ENCODE measurements around the gene SUSD4. TPM values are rescaled to one million over a fixed set of nuclear protein-coding genes. Genes with fewer than 3 reads are reported as not detected.

SUSD4 gene
- polyA plus RNA-seq, 4 donors: 0.27 to 1.5 (median 0.61) TPM; not detected in 1

DNA sequence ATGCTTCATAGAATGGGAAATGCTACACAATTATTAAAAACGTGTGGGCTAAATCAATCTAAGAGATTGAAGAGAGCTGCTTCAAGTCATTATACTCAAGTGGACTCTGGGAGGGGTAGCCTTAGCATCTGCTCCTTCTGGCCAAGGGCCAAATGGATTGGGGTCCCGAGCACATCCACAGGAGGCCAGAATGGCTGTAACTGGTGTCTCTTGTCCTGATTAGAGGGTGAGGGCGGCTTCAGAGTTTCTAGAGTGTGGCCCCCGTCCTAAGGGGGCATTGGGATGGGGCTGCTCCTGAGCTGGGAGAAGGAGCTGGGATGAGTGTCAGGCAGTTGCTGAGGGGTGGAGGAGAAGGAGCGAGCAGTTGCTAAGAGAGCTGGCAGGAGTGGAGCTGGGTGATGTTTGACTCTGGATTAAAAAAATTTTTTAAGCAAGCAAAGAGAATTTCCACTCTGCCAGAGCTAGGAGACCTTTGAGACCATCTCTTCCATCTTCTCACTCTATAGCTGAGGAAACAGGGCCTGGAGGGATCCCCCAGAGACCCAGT lies 149.6 kb downstream of the SUSD4 start:
- DNase-seq (no peak), FAIRE-seq (no peak)
- no peak overlapping the region for H3K4me3 ChIP-seq (ENCODE audit: low read depth in 1 of 3, low read length in 3 of 3)
- no peaks in the 10 kb centered on the region for H3K4me1 ChIP-seq (ENCODE audit: control insufficient read depth in 3 of 3, insufficient read depth in 2 of 3, low read depth in 1 of 3, low read length in 2 of 3)
- peaks cover 0 to 11% of the 10 kb centered on the region in 2 donors for H3K9me3 ChIP-seq (ENCODE audit: control insufficient read depth in 2 of 2, insufficient read depth in 1 of 2, low read depth in 1 of 2, low read length in 1 of 2)
- H3K27me3 ChIP-seq (ENCODE audit: control insufficient read depth in 3 of 3, insufficient read depth in 3 of 3, low read length in 3 of 3): no peaks in the 10 kb centered on the region
- no peak overlapping the region for H3K27ac ChIP-seq (ENCODE audit: low read depth in 1 of 3, low read length in 2 of 3)
- 65 to 83% (median 77%) methylated on average over 5 of the region's 5 CpGs for WGBS, 3 donors
- H3K36me3 ChIP-seq (ENCODE audit: control insufficient read depth in 3 of 3, insufficient read depth in 2 of 3, low read depth in 1 of 3, low read length in 3 of 3): no peaks in the 10 kb centered on the region

DNA sequence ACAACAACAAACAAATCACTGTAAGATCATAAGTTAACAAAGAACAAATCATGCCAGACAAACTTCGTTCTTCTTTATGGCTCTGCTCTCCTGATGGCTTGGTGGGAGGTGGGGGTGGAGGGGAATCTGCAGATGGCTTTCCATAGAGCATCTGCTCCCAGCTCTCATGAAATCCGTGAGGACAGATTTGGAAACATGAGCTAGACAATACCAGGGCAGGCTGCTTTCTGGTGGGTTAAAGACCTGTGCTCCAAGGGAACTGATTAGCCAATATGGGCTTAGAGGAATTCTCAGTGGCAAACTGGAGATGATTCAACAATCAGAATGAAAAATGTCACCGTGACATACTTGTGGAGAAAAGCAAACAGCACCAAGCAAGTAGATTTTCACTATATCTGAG lies 151.5 kb downstream of the SUSD4 start:
- DNase-seq: no peak
- no peak for FAIRE-seq
- H3K4me1 ChIP-seq (ENCODE audit: control insufficient read depth in 3 of 3, insufficient read depth in 2 of 3, low read depth in 1 of 3, low read length in 2 of 3): no peaks in the 10 kb centered on the region
- no peak overlapping the region for H3K27ac ChIP-seq (ENCODE audit: low read depth in 1 of 3, low read length in 2 of 3)
- H3K27me3 ChIP-seq (ENCODE audit: control insufficient read depth in 3 of 3, insufficient read depth in 3 of 3, low read length in 3 of 3): no peaks in the 10 kb centered on the region
- H3K36me3 ChIP-seq (ENCODE audit: control insufficient read depth in 3 of 3, insufficient read depth in 2 of 3, low read depth in 1 of 3, low read length in 3 of 3): no peaks in the 10 kb centered on the region
- WGBS, 3 donors: 56 to 68% (median 60%) methylated on average over 3 of the region's 3 CpGs
- H3K4me3 ChIP-seq (ENCODE audit: low read depth in 1 of 3, low read length in 3 of 3): no peak overlapping the region
- H3K9me3 ChIP-seq (ENCODE audit: control insufficient read depth in 2 of 2, insufficient read depth in 1 of 2, low read depth in 1 of 2, low read length in 1 of 2): no peaks in the 10 kb centered on the region

GRCh38 chr1:223211323-223211985 lies 152.5 kb downstream of the SUSD4 start:
- no peaks in the 10 kb centered on the region for H3K9me3 ChIP-seq (ENCODE audit: control insufficient read depth in 2 of 2, insufficient read depth in 1 of 2, low read depth in 1 of 2, low read length in 1 of 2)
- no peak for FAIRE-seq
- 86 to 87% (median 87%) methylated on average over 5 of the region's 5 CpGs for WGBS, 3 donors
- no peaks in the 10 kb centered on the region for H3K36me3 ChIP-seq (ENCODE audit: control insufficient read depth in 3 of 3, insufficient read depth in 2 of 3, low read depth in 1 of 3, low read length in 3 of 3)
- no peak overlapping the region for H3K27ac ChIP-seq (ENCODE audit: low read depth in 1 of 3, low read length in 2 of 3)
- H3K4me1 ChIP-seq (ENCODE audit: control insufficient read depth in 3 of 3, insufficient read depth in 2 of 3, low read depth in 1 of 3, low read length in 2 of 3): no peaks in the 10 kb centered on the region
- H3K4me3 ChIP-seq (ENCODE audit: low read depth in 1 of 3, low read length in 3 of 3): no peak overlapping the region
- DNase-seq: no peak
- no peaks in the 10 kb centered on the region for H3K27me3 ChIP-seq (ENCODE audit: control insufficient read depth in 3 of 3, insufficient read depth in 3 of 3, low read length in 3 of 3)

DNA sequence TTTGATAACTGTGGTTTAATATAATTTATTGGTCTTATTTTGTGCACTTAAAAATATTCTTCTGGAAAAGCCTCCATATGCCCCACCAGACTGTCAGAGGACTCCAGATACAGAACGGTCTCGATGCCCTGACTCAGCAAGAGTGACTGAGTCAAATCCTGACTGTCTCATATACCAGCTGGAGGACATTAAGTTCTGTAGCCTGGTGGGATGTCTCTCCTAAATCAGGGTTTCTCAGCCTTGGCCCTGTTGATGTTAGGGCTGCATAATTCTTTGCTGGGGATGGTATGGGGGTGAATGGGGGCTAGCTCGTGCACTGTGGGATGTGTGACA lies 153.2 kb downstream of the SUSD4 start:
- WGBS, 3 donors: 67 to 88% (median 76%) methylated on average over 3 of the region's 3 CpGs
- no peak for FAIRE-seq
- no peaks in the 10 kb centered on the region for H3K9me3 ChIP-seq (ENCODE audit: control insufficient read depth in 2 of 2, insufficient read depth in 1 of 2, low read depth in 1 of 2, low read length in 1 of 2)
- DNase-seq: no peak
- H3K4me1 ChIP-seq (ENCODE audit: control insufficient read depth in 3 of 3, insufficient read depth in 2 of 3, low read depth in 1 of 3, low read length in 2 of 3): no peaks in the 10 kb centered on the region
- no peak overlapping the region for H3K27ac ChIP-seq (ENCODE audit: low read depth in 1 of 3, low read length in 2 of 3)
- no peak overlapping the region for H3K4me3 ChIP-seq (ENCODE audit: low read depth in 1 of 3, low read length in 3 of 3)
- no peaks in the 10 kb centered on the region for H3K36me3 ChIP-seq (ENCODE audit: control insufficient read depth in 3 of 3, insufficient read depth in 2 of 3, low read depth in 1 of 3, low read length in 3 of 3)
- no peaks in the 10 kb centered on the region for H3K27me3 ChIP-seq (ENCODE audit: control insufficient read depth in 3 of 3, insufficient read depth in 3 of 3, low read length in 3 of 3)

DNA sequence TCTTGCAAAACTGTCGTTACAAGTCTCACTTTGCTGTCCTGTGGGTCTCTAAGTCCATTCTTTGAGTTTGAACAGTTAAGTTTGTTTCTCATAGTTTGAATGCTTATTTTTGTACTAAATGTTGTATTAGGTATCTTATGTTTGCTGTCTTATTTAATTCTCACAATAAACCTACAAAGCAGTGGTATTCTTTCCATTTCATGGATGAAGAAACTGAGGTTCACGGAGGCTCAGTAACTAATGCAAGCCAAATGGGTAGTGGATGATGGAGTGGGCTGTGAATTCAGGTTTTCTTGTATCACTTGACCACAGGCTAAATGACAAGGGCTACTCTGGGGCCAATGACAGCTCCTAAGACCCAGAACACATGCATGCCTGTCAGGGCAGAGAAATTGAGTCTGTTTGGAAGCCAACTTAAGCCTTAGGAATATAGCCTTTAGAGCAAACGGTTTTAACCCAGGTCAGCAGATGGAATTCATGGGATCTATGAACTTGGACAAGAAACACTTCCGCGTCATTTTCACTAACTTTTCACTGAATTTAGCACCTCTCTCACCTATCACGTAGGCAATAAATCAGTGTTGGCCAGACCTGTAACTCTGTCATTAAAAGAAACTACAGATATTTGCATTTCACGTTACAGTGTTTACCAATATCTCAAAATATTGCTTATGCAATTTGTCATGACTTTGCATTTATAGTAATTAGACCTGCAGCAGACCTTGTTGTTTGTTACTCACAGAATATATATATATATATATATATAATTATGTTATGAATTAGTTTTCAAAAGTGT lies 153.8 kb downstream of the SUSD4 start:
- DNase-seq (no peak), FAIRE-seq (no peak)
- no peaks in the 10 kb centered on the region for H3K36me3 ChIP-seq (ENCODE audit: control insufficient read depth in 3 of 3, insufficient read depth in 2 of 3, low read depth in 1 of 3, low read length in 3 of 3)
- no peaks in the 10 kb centered on the region for H3K9me3 ChIP-seq (ENCODE audit: control insufficient read depth in 2 of 2, insufficient read depth in 1 of 2, low read depth in 1 of 2, low read length in 1 of 2)
- H3K4me3 ChIP-seq (ENCODE audit: low read depth in 1 of 3, low read length in 3 of 3): no peak overlapping the region
- H3K27me3 ChIP-seq (ENCODE audit: control insufficient read depth in 3 of 3, insufficient read depth in 3 of 3, low read length in 3 of 3): no peaks in the 10 kb centered on the region
- 80 to 86% (median 86%) methylated on average over 7 of the region's 7 CpGs for WGBS, 3 donors
- H3K4me1 ChIP-seq (ENCODE audit: control insufficient read depth in 3 of 3, insufficient read depth in 2 of 3, low read depth in 1 of 3, low read length in 2 of 3): no peaks in the 10 kb centered on the region
- H3K27ac ChIP-seq (ENCODE audit: low read depth in 1 of 3, low read length in 2 of 3): no peak overlapping the region

DNA sequence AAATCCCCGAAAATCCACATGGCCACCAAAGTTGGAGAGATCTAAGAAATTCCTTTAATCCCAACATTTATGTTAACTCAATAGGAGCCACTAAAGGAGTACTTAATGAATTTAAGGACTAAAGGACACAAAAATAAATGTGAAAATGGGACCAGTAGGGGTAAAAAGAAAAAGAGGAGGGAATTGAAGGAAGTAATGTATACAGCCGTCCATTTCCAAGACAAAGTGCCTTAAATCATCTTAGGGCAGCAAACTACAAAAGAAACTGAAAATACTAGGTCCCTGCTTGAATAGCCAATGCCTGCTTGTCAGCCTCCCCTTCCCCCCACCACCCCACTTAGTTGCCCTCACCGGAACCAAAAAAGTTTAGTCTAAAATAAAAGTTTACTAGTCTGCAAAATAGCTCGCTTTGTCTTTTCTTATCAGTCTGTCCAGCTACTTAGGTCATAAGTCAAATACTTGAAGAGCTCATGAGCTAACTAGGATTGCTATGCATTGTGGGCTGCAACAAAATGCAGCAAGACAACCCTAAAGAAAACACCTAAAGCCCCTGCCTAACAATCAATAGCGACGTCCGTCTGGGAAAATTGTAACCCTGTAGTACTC lies 154.6 kb downstream of the SUSD4 start:
- FAIRE-seq: no peak
- Histone ChIP-seq H3K27me3 (ENCODE audit: control insufficient read depth in 3 of 3, insufficient read depth in 3 of 3, low read length in 3 of 3) (no peaks in the 10 kb centered on the region), H3K4me3 (ENCODE audit: low read depth in 1 of 3, low read length in 3 of 3) (no peak overlapping the region), H3K4me1 (ENCODE audit: control insufficient read depth in 3 of 3, insufficient read depth in 2 of 3, low read depth in 1 of 3, low read length in 2 of 3) (no peaks in the 10 kb centered on the region), H3K9me3 (ENCODE audit: control insufficient read depth in 2 of 2, insufficient read depth in 1 of 2, low read depth in 1 of 2, low read length in 1 of 2) (no peaks in the 10 kb centered on the region), H3K27ac (ENCODE audit: low read depth in 1 of 3, low read length in 2 of 3) (no peak overlapping the region), H3K36me3 (ENCODE audit: control insufficient read depth in 3 of 3, insufficient read depth in 2 of 3, low read depth in 1 of 3, low read length in 3 of 3) (no peaks in the 10 kb centered on the region)
- no peak for DNase-seq
- 76 to 90% (median 83%) methylated on average over 7 of the region's 7 CpGs for WGBS, 3 donors

DNA sequence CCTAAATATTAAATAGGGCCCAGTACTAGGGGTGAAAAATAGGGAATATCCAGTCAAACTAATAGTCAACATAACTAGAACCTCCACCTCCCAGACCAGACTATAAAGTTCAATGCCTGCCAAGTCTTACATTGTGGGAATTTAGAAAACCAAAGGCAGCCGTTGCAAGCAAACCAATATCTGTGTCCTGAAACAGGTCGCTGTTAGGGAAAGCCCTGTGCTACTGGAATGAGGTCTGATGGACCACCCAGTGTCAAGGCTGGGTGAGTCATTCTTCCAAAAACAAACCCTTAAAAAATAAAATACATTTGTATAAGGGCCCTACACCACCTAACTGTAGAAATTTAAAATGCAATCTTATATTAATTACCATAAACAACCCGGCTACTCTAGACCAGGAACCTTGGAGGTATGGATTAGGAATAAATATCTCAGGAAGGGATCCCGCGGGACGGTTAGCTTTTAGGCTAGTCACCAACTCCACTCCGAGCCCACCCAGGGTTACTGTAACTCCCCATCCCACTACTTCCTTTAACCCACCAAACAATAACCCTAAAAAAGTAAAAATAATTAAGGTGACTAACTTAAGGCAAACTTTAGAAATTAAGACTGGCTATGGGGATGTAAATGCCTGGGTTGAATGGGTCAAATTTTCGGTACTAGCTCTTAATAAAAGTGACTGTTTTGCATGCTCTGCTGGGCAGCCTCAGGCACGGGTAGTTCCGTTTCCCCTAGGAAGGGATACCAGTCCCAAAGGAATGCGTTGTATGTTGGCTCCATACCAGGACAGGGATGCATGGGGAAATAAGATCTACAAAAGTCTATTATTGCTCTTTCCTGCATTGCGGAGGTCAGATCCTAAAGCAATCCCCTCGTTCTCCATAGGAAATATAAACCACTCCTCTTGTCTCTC lies 155.6 kb downstream of the SUSD4 start:
- no peak for FAIRE-seq
- H3K9me3 ChIP-seq (ENCODE audit: control insufficient read depth in 2 of 2, insufficient read depth in 1 of 2, low read depth in 1 of 2, low read length in 1 of 2): no peaks in the 10 kb centered on the region
- WGBS, 3 donors: 81 to 83% (median 83%) methylated on average over 13 of the region's 13 CpGs

More for the DNA sequence above, 155.6 kb downstream of the SUSD4 start:
- H3K27me3 ChIP-seq (ENCODE audit: control insufficient read depth in 3 of 3, insufficient read depth in 3 of 3, low read length in 3 of 3): no peaks in the 10 kb centered on the region
- H3K4me3 ChIP-seq (ENCODE audit: low read depth in 1 of 3, low read length in 3 of 3): no peak overlapping the region
- H3K36me3 ChIP-seq (ENCODE audit: control insufficient read depth in 3 of 3, insufficient read depth in 2 of 3, low read depth in 1 of 3, low read length in 3 of 3): no peaks in the 10 kb centered on the region
- no peak overlapping the region for H3K27ac ChIP-seq (ENCODE audit: low read depth in 1 of 3, low read length in 2 of 3)
- no peaks in the 10 kb centered on the region for H3K4me1 ChIP-seq (ENCODE audit: control insufficient read depth in 3 of 3, insufficient read depth in 2 of 3, low read depth in 1 of 3, low read length in 2 of 3)
- no peak for DNase-seq
